Endothelial cell (in vitro differentiated cells): ENCODE measurements around the gene CYP46A1. TPM values are rescaled to one million over a fixed set of nuclear protein-coding genes. Genes with fewer than 3 reads are reported as not detected.

Experiments
- DNase-seq: peaks from one replicate; pipeline ENCODE4 v3.0.0; 2021; ENCODE audit warnings: low spot score
- H3K27ac Mint-ChIP-seq: one replicate; pipeline ENCODE4 v1.8.0; 2021; ENCODE audit warnings: mixed read lengths, inconsistent platforms; ENCODE audit not compliant: unreplicated experiment
- H3K27me3 Mint-ChIP-seq: one replicate; pipeline ENCODE4 v1.8.0; 2021; ENCODE audit warnings: mild to moderate bottlenecking, moderate library complexity, mixed read lengths, inconsistent platforms; ENCODE audit not compliant: unreplicated experiment
- H3K36me3 Mint-ChIP-seq: one replicate; pipeline ENCODE4 v1.8.0; 2021; ENCODE audit warnings: mild to moderate bottlenecking, low read depth, mixed read lengths, inconsistent platforms; ENCODE audit not compliant: unreplicated experiment
- H3K4me1 Mint-ChIP-seq: one replicate; pipeline ENCODE4 v1.8.0; 2021; ENCODE audit warnings: mild to moderate bottlenecking, mixed read lengths, inconsistent platforms; ENCODE audit not compliant: unreplicated experiment
- H3K4me3 Mint-ChIP-seq: one replicate; pipeline ENCODE4 v1.8.0; 2021; ENCODE audit warnings: mild to moderate bottlenecking, mixed read lengths, inconsistent platforms; ENCODE audit not compliant: unreplicated experiment
- H3K9me3 Mint-ChIP-seq: one replicate; pipeline ENCODE4 v1.8.0; 2021; ENCODE audit warnings: mixed read lengths, inconsistent platforms; ENCODE audit not compliant: unreplicated experiment
- total RNA-seq: library from RNA; stranded (reverse); fragmentation: NEBNext Ultra II Directional; extraction: Animal tissue kit (Norgen Biotek cat#: 25700); gene quantifications from one replicate; pipeline ENCODE4 v1.2.1, GENCODE V29; 2021; ENCODE audit not compliant: unreplicated experiment
- TF ChIP-seq, protein P1 (sequence below): fragments of 200-600 bp; sonication (generic); IDR thresholded peaks from one replicate; pipeline ENCODE4 v1.5.0; 2021; ENCODE audit warnings: antibody characterized with exemption; ENCODE audit not compliant: unreplicated experiment

CYP46A1 gene
- total RNA-seq, 1 donor from 2014 or later = 5.2 TPM

DNA sequence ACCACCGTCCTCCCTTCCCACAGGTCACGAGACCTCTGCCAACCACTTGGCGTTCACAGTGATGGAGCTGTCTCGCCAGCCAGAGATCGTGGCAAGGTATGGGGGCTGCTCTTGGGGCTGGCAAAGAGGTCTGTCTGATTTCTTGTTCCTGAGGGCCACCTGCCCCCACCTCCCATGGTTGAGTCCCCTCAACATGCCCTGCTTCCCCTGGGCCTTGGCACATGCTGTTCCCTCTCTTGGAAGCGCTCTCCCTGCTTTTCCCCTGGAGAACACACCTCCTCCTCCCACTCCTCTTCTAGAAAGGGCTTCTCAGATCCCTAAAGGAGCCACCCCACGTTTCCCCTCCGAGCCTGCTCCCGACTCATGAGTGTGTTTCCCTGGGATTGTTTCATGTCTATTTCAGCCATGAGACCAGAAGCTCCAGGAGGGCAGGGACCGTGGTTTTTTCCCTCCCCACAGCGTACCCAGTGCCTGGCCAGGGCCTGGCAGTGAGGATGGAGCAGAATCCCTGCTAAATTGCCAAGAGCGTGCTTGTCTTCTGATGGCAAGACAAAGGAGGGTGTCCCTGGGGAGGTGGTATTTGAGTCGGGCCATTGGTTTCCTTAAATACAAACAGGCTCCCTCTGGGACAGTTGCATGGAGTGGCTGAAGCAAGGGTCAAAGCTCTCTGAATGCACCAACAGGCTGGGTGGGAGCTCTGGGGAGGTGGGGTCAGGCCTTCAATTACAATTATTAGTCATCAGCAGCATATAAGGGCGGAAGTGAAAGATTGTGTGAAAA, 34.1 kb downstream of the CYP46A1 start:
- no peaks in the 10 kb centered on the region for H3K4me1 Mint-ChIP-seq
- no peaks in the 10 kb centered on the region for H3K27me3 Mint-ChIP-seq
- peaks cover 3% of the 10 kb centered on the region for H3K36me3 Mint-ChIP-seq
- no peaks in the 10 kb centered on the region for H3K9me3 Mint-ChIP-seq
- DNase-seq = no peak
- TF ChIP-seq, protein P1, sequence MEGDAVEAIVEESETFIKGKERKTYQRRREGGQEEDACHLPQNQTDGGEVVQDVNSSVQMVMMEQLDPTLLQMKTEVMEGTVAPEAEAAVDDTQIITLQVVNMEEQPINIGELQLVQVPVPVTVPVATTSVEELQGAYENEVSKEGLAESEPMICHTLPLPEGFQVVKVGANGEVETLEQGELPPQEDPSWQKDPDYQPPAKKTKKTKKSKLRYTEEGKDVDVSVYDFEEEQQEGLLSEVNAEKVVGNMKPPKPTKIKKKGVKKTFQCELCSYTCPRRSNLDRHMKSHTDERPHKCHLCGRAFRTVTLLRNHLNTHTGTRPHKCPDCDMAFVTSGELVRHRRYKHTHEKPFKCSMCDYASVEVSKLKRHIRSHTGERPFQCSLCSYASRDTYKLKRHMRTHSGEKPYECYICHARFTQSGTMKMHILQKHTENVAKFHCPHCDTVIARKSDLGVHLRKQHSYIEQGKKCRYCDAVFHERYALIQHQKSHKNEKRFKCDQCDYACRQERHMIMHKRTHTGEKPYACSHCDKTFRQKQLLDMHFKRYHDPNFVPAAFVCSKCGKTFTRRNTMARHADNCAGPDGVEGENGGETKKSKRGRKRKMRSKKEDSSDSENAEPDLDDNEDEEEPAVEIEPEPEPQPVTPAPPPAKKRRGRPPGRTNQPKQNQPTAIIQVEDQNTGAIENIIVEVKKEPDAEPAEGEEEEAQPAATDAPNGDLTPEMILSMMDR = no peak
- H3K27ac Mint-ChIP-seq = no peak overlapping the region
- H3K4me3 Mint-ChIP-seq = no peak overlapping the region

DNA sequence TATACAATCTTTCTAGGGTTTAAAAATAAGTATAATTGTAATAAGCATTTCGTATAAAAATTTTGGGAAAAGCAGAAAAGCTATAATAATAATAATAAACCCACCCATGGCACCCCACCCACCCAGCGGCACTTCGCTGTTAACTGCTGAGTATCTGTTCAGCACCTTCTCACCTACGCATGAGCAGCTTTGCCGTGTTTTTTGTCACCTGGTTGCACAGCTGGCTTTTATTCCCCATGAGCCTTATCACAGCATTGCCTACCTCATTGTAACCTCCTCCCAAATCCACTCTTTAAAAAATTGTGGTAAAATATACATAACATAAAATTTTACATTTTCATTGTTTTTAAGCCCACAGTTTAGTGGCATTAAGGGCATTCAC, 34.7 kb downstream of the CYP46A1 start:
- no peaks in the 10 kb centered on the region for H3K4me1 Mint-ChIP-seq
- H3K9me3 Mint-ChIP-seq = no peaks in the 10 kb centered on the region
- H3K27ac Mint-ChIP-seq = no peak overlapping the region
- no peak for DNase-seq
- TF ChIP-seq, protein P1 = no peak
- peaks cover 2% of the 10 kb centered on the region for H3K27me3 Mint-ChIP-seq
- H3K4me3 Mint-ChIP-seq = no peak overlapping the region
- peaks cover 3% of the 10 kb centered on the region for H3K36me3 Mint-ChIP-seq

DNA sequence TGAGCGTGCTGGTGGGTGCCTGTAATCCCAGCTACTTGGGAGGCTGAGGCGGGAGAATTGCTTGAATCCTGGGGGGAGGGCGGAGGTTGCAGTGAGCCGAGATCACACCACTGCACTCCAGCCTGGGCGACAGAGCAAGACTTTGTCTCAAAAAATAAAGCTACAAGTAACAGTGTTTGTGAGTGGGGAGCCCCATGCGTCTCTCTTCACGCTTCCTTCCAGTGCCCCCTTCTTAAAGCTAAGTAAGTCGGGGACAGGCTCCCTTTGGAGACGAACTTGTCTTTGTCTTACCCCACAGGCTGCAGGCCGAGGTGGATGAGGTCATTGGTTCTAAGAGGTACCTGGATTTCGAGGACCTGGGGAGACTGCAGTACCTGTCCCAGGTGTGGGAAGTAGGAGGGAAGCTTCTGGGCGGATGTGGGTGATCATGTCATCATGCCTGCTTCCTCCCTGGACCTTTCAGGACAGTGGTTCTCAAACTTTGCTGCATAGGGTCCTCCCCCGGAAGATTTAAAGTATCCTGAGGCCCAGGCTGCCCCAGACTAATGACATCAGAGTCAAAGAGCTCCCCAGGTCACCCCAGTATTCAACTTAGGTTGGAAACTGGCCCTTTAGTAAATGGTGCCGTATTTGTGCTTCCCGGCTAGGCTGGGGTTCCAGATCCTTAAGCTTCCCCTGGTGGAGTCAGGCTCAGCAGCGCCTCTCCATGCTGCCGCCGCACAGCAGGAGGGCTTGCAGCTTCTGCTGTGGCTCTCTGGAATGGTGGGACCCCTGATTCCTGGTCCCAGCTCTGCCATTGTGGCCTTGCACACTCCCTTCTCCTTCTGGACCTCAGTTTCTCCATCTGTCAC, 37.1 kb downstream of the CYP46A1 start:
- DNase-seq = no peak
- peaks cover 2% of the 10 kb centered on the region for H3K27me3 Mint-ChIP-seq
- H3K27ac Mint-ChIP-seq = no peak overlapping the region
- H3K4me3 Mint-ChIP-seq = no peak overlapping the region
- TF ChIP-seq, protein P1 = no peak
- H3K4me1 Mint-ChIP-seq = no peaks in the 10 kb centered on the region
- H3K36me3 Mint-ChIP-seq = peaks cover 3% of the 10 kb centered on the region
- no peaks in the 10 kb centered on the region for H3K9me3 Mint-ChIP-seq

DNA sequence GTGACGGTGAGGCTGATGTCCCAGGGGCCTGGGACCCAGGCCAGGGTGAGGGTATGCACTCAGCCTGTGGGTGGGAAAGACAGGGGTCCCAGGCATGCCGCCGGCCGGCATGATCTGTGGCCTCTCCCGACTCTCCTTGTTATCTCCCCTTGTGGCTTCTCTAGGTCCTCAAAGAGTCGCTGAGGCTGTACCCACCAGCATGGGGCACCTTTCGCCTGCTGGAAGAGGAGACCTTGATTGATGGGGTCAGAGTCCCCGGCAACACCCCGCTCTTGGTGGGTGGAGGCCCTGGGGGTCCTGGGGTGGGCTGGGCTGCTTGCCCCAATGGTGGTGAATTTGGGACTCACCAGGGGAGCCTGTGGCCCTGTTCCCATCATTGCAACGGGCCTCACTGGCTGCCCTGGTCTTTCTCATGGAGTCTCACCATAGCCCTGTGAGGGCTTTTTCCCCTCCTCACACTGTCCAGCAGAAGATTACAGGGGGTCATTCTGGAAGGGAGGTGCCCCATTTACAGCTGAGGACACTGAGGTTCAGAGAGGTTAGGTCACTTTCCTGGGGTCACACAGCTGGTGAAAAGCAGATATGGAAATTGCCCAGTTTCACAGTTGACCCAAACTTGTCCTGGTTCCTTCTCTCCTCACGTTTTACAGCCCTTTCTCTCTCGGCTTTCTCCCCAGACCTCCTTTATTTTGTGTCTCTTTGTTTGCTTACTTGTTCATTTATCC, 37.9 kb downstream of the CYP46A1 start:
- TF ChIP-seq, protein P1 = no peak
- Mint-ChIP-seq H3K4me1 (no peaks in the 10 kb centered on the region), H3K36me3 (peaks cover 3% of the 10 kb centered on the region), H3K27ac (no peak overlapping the region), H3K9me3 (no peaks in the 10 kb centered on the region), H3K27me3 (peaks cover 2% of the 10 kb centered on the region), H3K4me3 (no peak overlapping the region)
- DNase-seq = no peak
